CD4-positive, alpha-beta T cell treated with Interleukin-10 for 1 hour (primary cell): Measurements from ENCODE around the gene ATP2B2.

ENCODE experiments used
- DNase-seq: peaks from one replicate; pipeline ENCODE4 v3.0.0-alpha.2; 2020

The ATP2B2 gene

GRCh38 chr3:10447110-10447509 is 58.3 kb downstream of the ATP2B2 start:
- no peak for DNase-seq

DNA sequence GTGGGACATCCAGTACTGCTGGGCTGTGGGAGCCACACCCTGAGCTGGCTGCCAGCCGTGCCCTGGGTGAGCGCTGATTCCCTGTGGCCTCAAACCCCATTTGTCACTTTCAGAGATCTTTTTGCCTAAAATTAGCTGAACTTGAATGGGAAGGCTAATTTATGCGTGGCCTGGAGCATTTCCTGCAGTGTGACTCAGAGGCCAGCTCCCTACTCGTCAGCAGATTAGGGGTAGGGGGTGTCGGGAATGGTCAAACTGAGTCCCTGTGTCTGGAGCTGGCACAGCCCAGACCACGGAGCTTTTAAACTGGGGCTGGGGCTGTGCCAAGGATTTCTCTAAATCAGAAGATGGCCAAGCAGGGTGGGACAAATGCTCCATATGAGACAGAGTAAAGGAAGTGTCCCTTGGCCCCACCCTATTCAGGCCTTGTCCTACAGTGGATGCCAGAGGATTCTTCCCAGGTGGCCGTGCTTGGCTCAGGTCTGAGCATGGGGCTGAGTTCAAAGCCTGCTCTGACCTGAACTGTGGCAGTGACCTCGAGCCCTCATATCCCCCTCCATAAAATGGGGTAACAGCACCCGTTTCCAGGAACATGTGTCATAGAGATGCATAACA is 59.7 kb downstream of the ATP2B2 start:
- DNase-seq: no peak

DNA sequence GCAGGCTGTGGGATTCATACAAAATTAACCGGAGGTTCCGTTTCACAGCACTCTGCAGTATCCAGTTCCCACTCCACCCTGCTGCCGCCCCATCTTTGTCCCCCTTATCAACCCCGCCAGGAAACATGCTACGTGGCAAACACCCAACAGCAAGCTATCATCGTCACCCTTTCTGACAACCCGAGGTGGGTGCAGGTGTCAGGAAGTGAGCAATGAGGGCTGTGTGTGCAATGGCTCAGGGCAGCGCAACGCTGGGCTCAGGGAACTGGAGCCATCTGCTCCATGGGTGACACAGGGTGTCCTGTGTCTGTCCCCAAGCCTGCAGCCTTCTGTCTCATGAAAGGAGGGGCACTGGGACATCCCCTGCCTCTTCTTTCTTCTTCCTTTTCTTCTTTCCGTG is 60.9 kb downstream of the ATP2B2 start:
- DNase-seq: no peak

GRCh38 chr3:10444110-10444429 is 61.3 kb downstream of the ATP2B2 start:
- no peak for DNase-seq

DNA sequence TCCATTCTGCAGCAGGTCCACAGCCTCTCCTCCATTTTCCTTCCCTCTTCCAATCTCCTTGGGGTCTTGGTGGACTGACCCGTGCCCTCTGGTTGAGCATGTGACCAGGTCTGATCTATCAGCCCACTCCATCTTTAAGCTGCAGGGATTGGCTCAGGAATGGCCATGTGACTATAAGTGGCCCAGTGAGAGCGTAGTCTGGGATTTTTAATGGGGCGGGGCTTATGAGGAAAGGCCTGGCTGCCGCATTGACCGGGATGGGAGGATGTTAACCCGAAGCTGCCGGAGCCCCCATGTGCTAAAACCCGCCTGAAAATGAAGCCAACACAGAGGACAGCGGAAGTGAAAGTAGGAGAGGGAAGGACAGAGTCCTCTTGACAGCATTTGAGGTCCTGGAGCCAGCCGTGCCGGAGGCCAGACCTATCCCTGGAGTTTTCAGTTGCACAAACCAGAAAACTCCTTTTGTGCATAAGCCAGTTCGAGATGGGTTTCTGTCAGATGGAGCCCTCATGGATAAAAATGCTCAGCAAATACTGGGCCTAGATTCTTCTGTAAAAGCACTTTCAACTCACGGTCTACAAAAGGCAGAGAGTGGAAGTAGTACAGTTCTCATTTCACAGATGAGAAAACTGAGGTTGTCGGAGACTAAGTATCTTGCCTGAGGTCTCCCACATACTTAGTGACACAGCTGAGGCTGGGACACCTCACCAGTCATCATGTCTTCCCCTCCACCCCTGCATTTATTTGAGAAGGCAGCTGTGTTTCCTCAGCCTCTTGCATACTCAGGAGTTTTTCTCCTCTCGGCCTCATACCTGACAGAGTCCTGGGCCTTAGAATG is 61.9 kb downstream of the ATP2B2 start:
- no peak for DNase-seq

- no peak for DNase-seq
These were observed 63.1 kb downstream of the ATP2B2 start for GRCh38 chr3:10442151-10442795.

GRCh38 chr3:10440684-10441083 is 64.7 kb downstream of the ATP2B2 start:
- DNase-seq: no peak

GRCh38 chr3:10438902-10439610 is 66.3 kb downstream of the ATP2B2 start:
- DNase-seq: no peak

GRCh38 chr3:10437995-10438901 is 67.1 kb downstream of the ATP2B2 start:
- DNase-seq: no peak

DNA sequence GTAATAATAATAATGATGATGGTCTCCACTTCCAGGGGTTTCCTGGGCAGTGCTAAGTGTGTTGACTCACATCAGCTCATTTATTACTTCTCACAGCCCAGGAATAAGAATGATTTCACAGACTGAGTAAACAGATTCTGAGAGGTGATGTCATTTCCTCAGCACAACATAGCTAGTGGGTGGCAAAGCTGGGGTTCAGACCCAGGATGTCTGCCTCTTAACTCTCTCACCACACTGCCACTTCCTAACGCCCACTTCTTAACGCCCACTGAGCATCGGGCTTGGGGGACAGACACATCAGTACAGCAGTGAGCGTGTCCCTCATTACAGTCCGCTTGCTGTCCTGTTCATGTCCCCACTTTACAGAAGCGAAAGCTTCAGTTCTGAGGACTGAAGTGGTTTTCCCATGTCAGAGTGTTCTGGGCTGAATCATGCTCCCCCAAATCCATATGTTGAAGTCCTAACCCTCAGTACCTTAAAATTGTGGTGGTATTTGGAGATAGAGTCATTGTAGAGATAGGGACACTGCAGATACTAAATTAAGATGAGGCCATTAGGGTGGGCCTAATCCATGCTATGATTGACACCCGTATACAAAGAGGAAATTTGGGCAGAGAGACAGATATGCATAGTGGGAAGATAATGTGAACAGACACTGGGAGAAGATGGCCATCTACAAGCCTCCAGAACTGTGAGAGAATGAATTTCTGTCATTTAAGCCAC is 68.0 kb downstream of the ATP2B2 start:
- peak; percentile 75 for DNase-seq

DNA sequence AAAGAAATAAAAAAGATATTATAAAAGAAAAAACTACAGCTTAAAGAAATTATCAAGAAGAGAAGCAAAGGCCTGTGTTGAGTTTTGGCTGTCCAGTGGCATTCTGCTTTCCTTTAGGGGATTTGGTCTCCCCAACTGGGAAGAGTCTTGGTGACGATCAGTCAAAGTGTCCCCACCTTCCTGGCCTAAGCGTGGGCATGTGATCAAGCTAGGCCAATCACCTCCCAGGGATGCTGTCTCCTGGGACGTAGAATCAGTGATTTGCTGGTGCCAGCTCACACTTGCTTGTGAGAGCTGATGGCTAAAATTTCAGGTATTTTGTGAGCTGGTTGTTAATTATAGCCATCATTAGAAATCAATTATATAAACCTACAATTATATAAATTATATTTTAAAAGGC is 69.5 kb downstream of the ATP2B2 start:
- DNase-seq: no peak

GRCh38 chr3:10434938-10435336 is 70.4 kb downstream of the ATP2B2 start:
- no peak for DNase-seq

- no peak for DNase-seq
These were observed 71.0 kb downstream of the ATP2B2 start for GRCh38 chr3:10434144-10434937.

- no peak for DNase-seq
These were observed 72.5 kb downstream of the ATP2B2 start for GRCh38 chr3:10432931-10433330.

- no peak for DNase-seq
These were observed 73.1 kb downstream of the ATP2B2 start for GRCh38 chr3:10432156-10432845.

DNA sequence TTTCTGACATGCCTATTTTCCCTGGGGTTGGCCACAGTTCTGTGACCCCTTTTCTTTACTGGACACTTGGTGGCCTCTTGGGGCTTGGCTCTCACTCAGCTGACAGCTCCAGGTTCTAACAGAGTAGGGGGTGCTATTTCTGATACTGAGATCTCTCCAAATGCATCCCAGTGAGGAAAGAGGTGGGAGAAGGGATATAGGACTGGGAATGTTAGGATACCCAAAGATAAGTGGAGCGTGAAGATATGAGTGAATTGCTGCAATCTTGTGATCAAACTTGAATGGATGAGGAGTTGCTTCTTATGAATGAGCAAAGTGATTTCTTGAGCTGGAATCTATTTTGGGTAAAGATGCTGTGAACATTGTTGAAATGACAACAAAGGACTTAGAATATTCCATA is 74.6 kb downstream of the ATP2B2 start:
- DNase-seq: no peak

GRCh38 chr3:10428406-10429091 is 76.8 kb downstream of the ATP2B2 start:
- no peak for DNase-seq

DNA sequence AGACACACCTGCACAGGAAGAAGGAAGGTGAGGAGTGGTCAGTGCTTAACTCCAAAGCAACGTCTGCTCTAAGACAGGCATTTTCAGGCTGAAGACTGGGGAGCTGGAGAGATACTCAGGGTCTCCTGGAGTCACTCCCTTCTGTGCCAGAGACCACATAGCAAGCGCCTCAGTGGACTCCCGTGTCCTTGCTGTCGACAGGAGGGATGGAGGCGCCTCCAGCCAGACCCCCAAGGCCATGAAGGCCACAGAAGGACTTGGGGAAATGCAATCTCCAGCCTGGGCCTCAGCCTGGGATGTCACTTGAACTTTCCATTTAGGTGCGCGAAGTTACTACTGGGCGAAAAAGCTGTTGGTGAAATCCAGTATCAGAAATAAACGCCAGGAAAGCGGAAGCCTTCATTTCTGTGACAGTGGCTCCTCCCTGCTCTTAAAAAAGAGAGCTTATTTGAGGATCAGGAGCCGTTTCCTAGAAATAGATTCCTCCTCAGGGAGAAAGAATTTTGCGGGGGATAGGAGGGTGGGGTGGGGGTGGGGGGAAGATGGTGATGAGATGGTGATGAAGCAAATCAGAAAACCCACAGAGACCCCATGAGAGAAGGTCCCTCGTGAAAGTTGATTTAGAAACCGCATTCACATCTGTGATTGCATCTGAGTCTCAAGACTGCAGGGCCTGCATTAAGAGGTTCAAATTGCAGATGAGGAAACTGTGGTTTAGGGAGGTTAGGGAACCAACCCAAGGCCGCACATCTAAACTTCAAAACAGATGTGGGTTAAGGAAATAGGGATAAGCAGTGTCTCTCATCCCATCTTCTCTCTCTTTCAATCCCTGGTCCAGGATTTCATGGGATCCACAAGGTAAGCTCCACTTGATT is 78.8 kb downstream of the ATP2B2 start:
- DNase-seq: no peak
